IMR-90 (cell line): Measurements from ENCODE around the gene SLC9B2. TPM values are rescaled to one million over a fixed set of nuclear protein-coding genes. Genes with fewer than 3 reads are reported as not detected.

Experiments
- ATAC-seq: fragments of 200-7000 bp; cut with Tn5 transposase; 2 replicates; pipeline ENCODE4 v1.9.1; 2020; ENCODE audit warnings: low read depth, mild to moderate bottlenecking, moderate library complexity
- BruUV-seq: library from RNA; stranded (reverse); fragments of 400-500 nt; replicated peaks from 2 replicates; lab custom pipeline; 2021; lab: Mats Ljungman, UMichigan
- CTCF ChIA-PET: fragments of 300-600 bp; formaldehyde crosslinking; extraction: SDS; loops from one replicate; lab custom pipeline; 2021; ENCODE audit warnings: antibody characterized with exemption; lab: Yijun Ruan, JAX
- POLR2A ChIA-PET: fragments of 300-600 bp; sonication (Branson Sonifier 250); formaldehyde crosslinking; loops from one replicate; lab custom pipeline; 2022; ENCODE audit warnings: antibody characterized with exemption; ENCODE audit not compliant: unreplicated experiment; lab: Charles Lee
- DNase-seq: peaks from one replicate; pipeline ENCODE4 v3.0.0; 2013
- H2AFZ ChIP-seq: replicated peaks from 2 replicates; pipeline ENCODE3; 2013; ENCODE audit warnings: low read length, mild to moderate bottlenecking; ENCODE audit not compliant: poor library complexity
- H2AK5ac ChIP-seq: 2 replicates; pipeline ENCODE4 v1.6.1; 2013; ENCODE audit warnings: low read depth, low read length, inconsistent platforms
- H2AK9ac ChIP-seq: replicated peaks from 2 replicates; pipeline ENCODE3; 2013; ENCODE audit warnings: mild to moderate bottlenecking, low read depth, low read length, moderate library complexity; ENCODE audit not compliant: poor library complexity
- H2BK120ac ChIP-seq: 2 replicates; pipeline ENCODE4 v1.6.1; 2013; ENCODE audit warnings: low read depth, low read length, inconsistent platforms
- H2BK15ac ChIP-seq: 3 replicates; pipeline ENCODE4 v1.6.1; 2013; ENCODE audit warnings: low read depth, low read length, inconsistent platforms
- H2BK20ac ChIP-seq: 2 replicates; pipeline ENCODE4 v1.6.1; 2013; ENCODE audit warnings: low read depth, mild to moderate bottlenecking, inconsistent platforms, low read length, moderate library complexity
- H2BK5ac ChIP-seq: 2 replicates; pipeline ENCODE4 v1.6.1; 2013; ENCODE audit warnings: mild to moderate bottlenecking, low read depth, low read length, inconsistent platforms; ENCODE audit not compliant: poor library complexity, severe bottlenecking
- H3K14ac ChIP-seq: replicated peaks from 2 replicates; pipeline ENCODE4 v1.6.1; 2013; ENCODE audit warnings: low read depth, low read length, inconsistent platforms
- H3K18ac ChIP-seq: 2 replicates; pipeline ENCODE4 v1.6.1; 2013; ENCODE audit warnings: low read depth, low read length, control low read depth
- H3K23ac ChIP-seq: 2 replicates; pipeline ENCODE4 v1.6.1; 2013; ENCODE audit warnings: low read depth, low read length, inconsistent platforms
- H3K27ac ChIP-seq: 2 replicates; pipeline ENCODE4 v1.5.1; 2013; ENCODE audit warnings: mild to moderate bottlenecking, control low read depth, low read length; ENCODE audit not compliant: insufficient read depth
- H3K27me3 ChIP-seq: 2 replicates; pipeline ENCODE4 v1.6.1; 2013; ENCODE audit warnings: low read length; ENCODE audit not compliant: control insufficient read depth, insufficient read depth
- H3K36me3 ChIP-seq: 2 replicates; pipeline ENCODE4 v1.6.1; 2013; ENCODE audit warnings: low read length, mixed read lengths; ENCODE audit not compliant: control insufficient read depth, insufficient read depth
- H3K4ac ChIP-seq: 2 replicates; pipeline ENCODE4 v1.6.1; 2013; ENCODE audit warnings: low read depth, low read length, inconsistent platforms
- H3K4me1 ChIP-seq: 2 replicates; pipeline ENCODE4 v1.6.1; 2013; ENCODE audit warnings: low read length, mixed read lengths; ENCODE audit not compliant: control insufficient read depth, insufficient read depth
- H3K4me2 ChIP-seq: 2 replicates; pipeline ENCODE4 v1.6.1; 2013; ENCODE audit warnings: low read depth, mild to moderate bottlenecking, control low read depth, low read length, moderate library complexity
- H3K4me3 ChIP-seq: 2 replicates; pipeline ENCODE4 v1.5.1; 2013; ENCODE audit warnings: low read depth, mild to moderate bottlenecking, control low read depth, low read length, moderate library complexity; ENCODE audit not compliant: insufficient read depth
- H3K56ac ChIP-seq: 2 replicates; pipeline ENCODE4 v1.6.1; 2013; ENCODE audit warnings: low read length, inconsistent platforms; ENCODE audit not compliant: insufficient read depth; ENCODE audit errors: extremely low read depth
- H3K79me1 ChIP-seq, 2 experiments: 2 replicates each; pipeline ENCODE4 v1.6.1; 2013; ENCODE audit warnings: low read length in 2 of 2, inconsistent platforms in 1 of 2, low read depth in 1 of 2
- H3K9ac ChIP-seq: 2 replicates; pipeline ENCODE4 v1.6.1; 2013; ENCODE audit warnings: low read depth, low read length, control low read depth
- H3K9me1 ChIP-seq: 2 replicates; pipeline ENCODE4 v1.6.1; 2013; ENCODE audit warnings: low read length, inconsistent platforms; ENCODE audit not compliant: insufficient read depth
- H3K9me3 ChIP-seq: 2 replicates; pipeline ENCODE4 v1.6.1; 2013; ENCODE audit warnings: low read length; ENCODE audit not compliant: control insufficient read depth, insufficient read depth
- H4K20me1 ChIP-seq: 2 replicates; pipeline ENCODE4 v1.6.1; 2013; ENCODE audit warnings: low read length, inconsistent platforms; ENCODE audit not compliant: insufficient read depth
- H4K5ac ChIP-seq: 2 replicates; pipeline ENCODE4 v1.6.1; 2013; ENCODE audit warnings: mild to moderate bottlenecking, low read depth, low read length, control low read depth
- H4K8ac ChIP-seq, 2 experiments: 2 replicates each; pipeline ENCODE4 v1.6.1; 2013; ENCODE audit warnings: low read depth in 2 of 2, low read length in 2 of 2, control low read depth in 1 of 2, inconsistent platforms in 1 of 2
- H4K91ac ChIP-seq: 2 replicates; pipeline ENCODE4 v1.6.1; 2013; ENCODE audit warnings: low read depth, low read length, inconsistent platforms; ENCODE audit not compliant: insufficient read depth
- FOS ChIP-seq: fragments of 150-350 bp; IDR thresholded peaks from 2 replicates; pipeline ENCODE4 v1.6.1; 2016; ENCODE audit warnings: low read depth, low read length
- MAZ ChIP-seq: IDR thresholded peaks from 2 replicates; pipeline ENCODE4 v1.6.1; 2012; ENCODE audit warnings: low read depth, mild to moderate bottlenecking, low read length, improper control_type of control experiment, moderate library complexity, borderline replicate concordance
- RAD21 ChIP-seq: IDR thresholded peaks from 2 replicates; pipeline ENCODE4 v1.6.1; 2012; ENCODE audit warnings: low read length, improper control_type of control experiment
- WGBS, 2 experiments: methylation state at CpG; one replicate each; pipeline versions ENCODE4 v1.1.5 to v1.1.7; 2013; ENCODE audit warnings: missing lambda C conversion rate in 2 of 2; ENCODE audit not compliant: insufficient read length in 1 of 2; ENCODE audit errors: extremely low coverage in 2 of 2; 5-methylcytosine and 5-hydroxymethylcytosine counted together
- dilution Hi-C: fragments of 300-500 bp; cut with HindIII; formaldehyde crosslinking; loops from one replicate; pipeline ENCODE4 v1.14.3; 2018; ENCODE audit warnings: low sequenced_read_pairs; ENCODE audit not compliant: unreplicated experiment
- in situ Hi-C: fragments of 300-500 bp; cut with MboI; formaldehyde crosslinking; loops from 3 replicates; pipeline ENCODE4 v1.14.3; 2019; ENCODE audit warnings: low sequenced_read_pairs, inconsistent platforms, mixed read lengths
- intact Hi-C: fragments of 100-400 bp; cut with micrococcal nuclease; formaldehyde crosslinking; loops from 2 replicates; pipeline ENCODE4 v1.10.0; 2022
- polyA plus RNA-seq, 3 experiments: library from polyadenylated mRNA; depleted of rRNA; stranded (reverse); fragments of >200 nt; gene quantifications; 2 replicates each; pipeline ENCODE4 v1.2.3, GENCODE V29; 2012; ENCODE audit warnings: low replicate concordance in 1 of 3
- total RNA-seq: library from RNA; depleted of rRNA; stranded (reverse); fragments of >200 nt; gene quantifications from 2 replicates; pipeline ENCODE4 v1.2.3, GENCODE V29; 2012

The SLC9B2 gene
- total and polyA plus RNA-seq, 2 of the 4 experiments (the other 2 are of a cell fraction), result 5.7 to 9.0 TPM

DNA sequence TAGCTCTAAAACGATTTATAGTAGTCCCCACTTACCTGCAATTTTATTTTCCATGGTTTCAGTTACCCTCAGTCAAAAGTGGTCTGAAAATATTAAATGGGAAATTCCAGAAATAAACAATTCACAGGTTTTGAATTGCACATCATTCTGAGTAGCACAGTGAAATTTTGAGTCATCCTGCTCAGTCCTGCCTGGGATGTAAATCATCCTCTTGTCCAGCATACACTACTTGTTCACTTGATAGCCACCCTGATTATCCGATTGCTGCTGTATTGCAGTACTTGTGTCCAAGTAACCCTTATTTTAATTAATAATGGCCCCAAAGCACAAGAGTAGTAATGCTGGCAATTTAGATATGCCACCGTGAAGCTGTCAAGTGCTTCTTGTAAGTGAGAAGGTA, 46.6 kb upstream of the SLC9B2 start:
- ATAC-seq (no peak; the same call in 1 of the 2 replicates), DNase-seq (peak; percentile 51)
- H3K9me3 ChIP-seq, result no peaks in the 10 kb centered on the region
- no peak overlapping the region for H3K18ac ChIP-seq
- no peak overlapping the region for H3K14ac ChIP-seq
- H4K5ac ChIP-seq, result no peak overlapping the region
- no peak overlapping the region for H2BK5ac ChIP-seq
- H4K8ac ChIP-seq, result no peak overlapping the region
- H3K4me3 ChIP-seq, result no peak overlapping the region
- no peak overlapping the region for H2AFZ ChIP-seq
- intact Hi-C loops, result no loop called here
- no peak overlapping the region for H3K56ac ChIP-seq
- ChIA-PET POLR2A (no interaction called here), CTCF (interaction anchor here (0.6 kb wide), 1 partner anchor 1286 kb away, joined by 3 read pairs; no protein-coding TSS in a partner anchor)
- H3K9me1 ChIP-seq, result 0 out of 2 replicates have a peak, but pooled peaks cover 3% of the 10 kb centered on the region
- no peak overlapping the region for H2BK20ac ChIP-seq
- no TSS peak for BruUV-seq
- H3K36me3 ChIP-seq, result no peaks in the 10 kb centered on the region
- in situ Hi-C loops, result no loop called here
- H3K4me2 ChIP-seq, result no peak overlapping the region
- H3K4me1 ChIP-seq, result no peaks in the 10 kb centered on the region
- no peak overlapping the region for H2BK120ac ChIP-seq
- no peak overlapping the region for H3K4ac ChIP-seq
- no peak overlapping the region for H3K9ac ChIP-seq
- H2AK5ac ChIP-seq, result no peak overlapping the region
- H2BK15ac ChIP-seq, result no peak overlapping the region
- no peak for TF ChIP-seq MAZ
- no peak for TF ChIP-seq RAD21
- no peak for TF ChIP-seq FOS
- H4K20me1 ChIP-seq, result no peaks in the 10 kb centered on the region
- H4K91ac ChIP-seq, result no peak overlapping the region
- H3K23ac ChIP-seq, result no peak overlapping the region
- peaks cover 3 to 5% of the 10 kb centered on the region in 2 experiments for H3K79me1 ChIP-seq
- dilution Hi-C loops, result no loop called here
- no peak overlapping the region for H2AK9ac ChIP-seq
- no CpG with 5 or more reads among the region's 3 CpGs for whole genome bisulfite sequencing, 2 experiments
- no peaks in the 10 kb centered on the region for H3K27me3 ChIP-seq
- H3K27ac ChIP-seq, result no peak overlapping the region
